LNCaP clone FGC (cell line): ENCODE results near the gene GLCE.
A peak's percentile ranks its signal among the peaks of the same experiment; 100 is the strongest.

Experiments
- DNase-seq: peaks from one replicate; pipeline ENCODE4 v3.0.0-alpha.2; 2011; ENCODE audit warnings: low read depth
- H3K4me3 ChIP-seq: 2 replicates; pipeline ENCODE4 v1.5.1; 2011; ENCODE audit warnings: mild to moderate bottlenecking, low read depth, low read length, control low read depth
- CTCF ChIP-seq: IDR thresholded peaks from 2 replicates; pipeline ENCODE4 v1.5.1; 2012; ENCODE audit warnings: mild to moderate bottlenecking; ENCODE audit not compliant: control insufficient read depth, insufficient read depth; ENCODE audit errors: extremely low read depth

GLCE gene

DNA sequence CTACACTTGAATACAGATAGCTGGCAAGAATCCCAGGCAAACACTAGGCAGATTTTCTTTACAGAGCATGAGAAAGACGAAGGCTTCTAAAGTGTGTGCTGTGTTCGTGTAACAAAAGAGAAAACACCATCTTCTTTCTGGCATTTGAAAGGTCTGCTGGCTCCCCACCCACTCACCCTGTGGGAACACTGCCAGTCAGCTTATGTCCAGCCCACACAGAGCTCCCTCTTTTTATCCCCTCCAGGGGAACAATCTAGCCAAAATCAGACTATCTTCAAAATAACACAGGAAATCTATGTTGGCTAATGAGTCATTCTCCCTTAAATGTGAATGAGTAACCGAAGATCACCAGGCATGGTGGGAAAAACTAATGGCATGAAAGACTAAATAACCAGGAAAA lies 92.7 kb downstream of the GLCE start:
- TF ChIP-seq CTCF: no peak
- no peak for DNase-seq

DNA sequence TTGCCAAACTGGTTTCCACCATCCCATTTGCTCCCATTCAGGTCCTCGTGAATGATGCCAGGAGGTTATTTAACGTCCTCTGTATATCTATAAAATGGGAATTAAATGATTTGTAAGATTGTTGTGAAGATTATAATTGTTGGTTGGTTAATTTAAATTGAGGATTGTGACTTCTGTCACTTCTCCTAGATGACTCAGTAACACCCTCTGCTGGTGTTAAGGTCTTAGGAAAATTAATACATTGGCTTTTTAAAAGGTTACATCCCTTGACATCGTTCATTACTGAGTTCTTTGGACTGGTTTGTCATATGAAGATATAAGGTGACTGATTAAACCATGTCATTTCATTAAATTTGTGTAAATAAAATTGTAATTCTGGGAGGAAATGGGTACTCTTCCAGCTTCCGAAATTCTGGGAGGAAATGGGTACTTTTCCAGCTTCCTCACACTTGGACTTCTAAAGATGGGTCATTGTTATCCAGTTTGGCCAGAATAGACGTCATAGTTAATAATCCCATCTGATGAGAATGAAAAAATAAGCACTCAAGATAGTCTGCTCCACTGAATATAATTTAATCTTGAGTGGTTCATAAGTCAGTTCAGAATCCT lies 105.0 kb downstream of the GLCE start:
- TF ChIP-seq CTCF: peak; percentile 54
- H3K4me3 ChIP-seq: no peak overlapping the region
- DNase-seq: peak; percentile 27

More for the DNA sequence above, 92.7 kb downstream of the GLCE start:
- H3K4me3 ChIP-seq: no peak overlapping the region

- TF ChIP-seq CTCF: no peak
- no peak overlapping the region for H3K4me3 ChIP-seq
- DNase-seq: no peak
Observed at GRCh38 chr15:69271217-69271616, 110.8 kb downstream of the GLCE start.

- no peak for TF ChIP-seq CTCF
- DNase-seq: no peak
- H3K4me3 ChIP-seq: no peak overlapping the region
Observed at GRCh38 chr15:69272139-69272538, 111.7 kb downstream of the GLCE start.

- TF ChIP-seq CTCF: no peak
- no peak for DNase-seq
- no peak overlapping the region for H3K4me3 ChIP-seq
Observed at GRCh38 chr15:69272891-69273290, 112.5 kb downstream of the GLCE start.

DNA sequence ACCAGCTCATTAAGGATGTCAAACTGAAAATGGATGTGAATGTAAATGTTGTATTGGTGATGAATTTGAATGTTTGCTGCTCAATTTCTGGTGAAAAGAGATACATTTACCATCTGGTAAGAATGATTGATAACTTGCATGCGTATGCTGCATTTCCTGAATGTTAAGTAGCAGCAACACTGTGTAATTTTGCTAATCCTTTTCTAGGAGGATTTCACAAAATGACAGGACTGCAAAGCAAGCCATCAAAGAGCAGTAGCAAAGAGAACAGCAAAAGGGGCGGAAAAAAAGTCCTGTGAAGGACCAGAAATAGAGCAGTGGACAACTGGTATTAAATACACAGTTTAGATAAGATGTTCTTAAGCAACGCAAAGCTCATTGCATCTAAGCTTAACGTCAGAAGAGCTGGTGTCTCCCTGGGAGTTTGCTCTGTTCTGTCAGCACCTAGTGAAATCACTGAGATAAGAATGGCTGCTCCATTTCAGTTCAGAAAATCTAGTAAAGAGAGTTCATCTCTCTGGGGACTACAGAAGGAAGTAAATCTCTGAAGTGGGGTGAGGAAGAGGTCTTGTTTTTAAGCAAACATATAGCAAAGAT lies 114.7 kb downstream of the GLCE start:
- no peak for DNase-seq
- H3K4me3 ChIP-seq: no peak overlapping the region
- TF ChIP-seq CTCF: no peak
